Measurements from ENCODE around the gene VPS4A. TPM values are rescaled to one million over a fixed set of nuclear protein-coding genes. Genes with fewer than 3 reads are reported as not detected.
A peak's percentile ranks its signal among the peaks of the same experiment; 100 is the strongest.

VPS4A gene
- total RNA-seq, 3 donors from 2014 or later: 31.3 to 43.8 (median 32.4) TPM

- no peaks in the 10 kb centered on the region for H3K27me3 ChIP-seq
- H3K4me1 ChIP-seq: no peaks in the 10 kb centered on the region
- DNase-seq (ENCODE audit: low spot score in 2 of 2): no peak
- H3K27ac ChIP-seq: no peak overlapping the region
- intact Hi-C loops (cut with DNase I; ENCODE audit: low total_unique reads): no loop called here
- no peak overlapping the region for H3K4me3 ChIP-seq
- peaks cover 5% of the 10 kb centered on the region for H3K36me3 ChIP-seq
- H3K9me3 ChIP-seq: no peaks in the 10 kb centered on the region
- TF ChIP-seq POLR2A (IDR thresholded peaks at IDR 0.05): no peak
- no peak for TF ChIP-seq POLR2AphosphoS5 (IDR thresholded peaks at IDR 0.05)
- TF ChIP-seq, protein P1, sequence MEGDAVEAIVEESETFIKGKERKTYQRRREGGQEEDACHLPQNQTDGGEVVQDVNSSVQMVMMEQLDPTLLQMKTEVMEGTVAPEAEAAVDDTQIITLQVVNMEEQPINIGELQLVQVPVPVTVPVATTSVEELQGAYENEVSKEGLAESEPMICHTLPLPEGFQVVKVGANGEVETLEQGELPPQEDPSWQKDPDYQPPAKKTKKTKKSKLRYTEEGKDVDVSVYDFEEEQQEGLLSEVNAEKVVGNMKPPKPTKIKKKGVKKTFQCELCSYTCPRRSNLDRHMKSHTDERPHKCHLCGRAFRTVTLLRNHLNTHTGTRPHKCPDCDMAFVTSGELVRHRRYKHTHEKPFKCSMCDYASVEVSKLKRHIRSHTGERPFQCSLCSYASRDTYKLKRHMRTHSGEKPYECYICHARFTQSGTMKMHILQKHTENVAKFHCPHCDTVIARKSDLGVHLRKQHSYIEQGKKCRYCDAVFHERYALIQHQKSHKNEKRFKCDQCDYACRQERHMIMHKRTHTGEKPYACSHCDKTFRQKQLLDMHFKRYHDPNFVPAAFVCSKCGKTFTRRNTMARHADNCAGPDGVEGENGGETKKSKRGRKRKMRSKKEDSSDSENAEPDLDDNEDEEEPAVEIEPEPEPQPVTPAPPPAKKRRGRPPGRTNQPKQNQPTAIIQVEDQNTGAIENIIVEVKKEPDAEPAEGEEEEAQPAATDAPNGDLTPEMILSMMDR (IDR thresholded peaks at IDR 0.05): no peak
Observed at GRCh38 chr16:69273009-69273408, 38.1 kb upstream of the VPS4A start.

GRCh38 chr16:69274699-69275235 is 36.4 kb upstream of the VPS4A start:
- Histone ChIP-seq H3K9me3 (no peaks in the 10 kb centered on the region), H3K27ac (peak overlapping the region in 1 of 2 donors; percentile 70), H3K4me1 (no peaks in the 10 kb centered on the region), H3K4me3 (no peak overlapping the region), H3K36me3 (peaks cover 5% of the 10 kb centered on the region), H3K27me3 (no peaks in the 10 kb centered on the region)
- no peak for TF ChIP-seq POLR2AphosphoS5 (IDR thresholded peaks at IDR 0.05)
- TF ChIP-seq, protein P1 (IDR thresholded peaks at IDR 0.05): no peak
- no peak for TF ChIP-seq POLR2A (IDR thresholded peaks at IDR 0.05)
- intact Hi-C loops (cut with DNase I; ENCODE audit: low total_unique reads): no loop called here
- DNase-seq (ENCODE audit: low spot score in 2 of 2): no peak

- Histone ChIP-seq H3K4me3 (no peak overlapping the region), H3K4me1 (no peaks in the 10 kb centered on the region), H3K27ac (peak overlapping the region in 1 of 2 donors; percentile 10), H3K36me3 (no peaks in the 10 kb centered on the region), H3K27me3 (no peaks in the 10 kb centered on the region), H3K9me3 (no peaks in the 10 kb centered on the region)
- intact Hi-C loops (cut with DNase I; ENCODE audit: low total_unique reads): no loop called here
- TF ChIP-seq POLR2AphosphoS5 (IDR thresholded peaks at IDR 0.05) (peak; percentile 22 to 76 (median 42)), POLR2A (IDR thresholded peaks at IDR 0.05) (no peak)
- peak in 1 of 2 donors; percentile 32 for DNase-seq (ENCODE audit: low spot score in 2 of 2)
Observed at GRCh38 chr16:69276148-69277115, 34.7 kb upstream of the VPS4A start.

GRCh38 chr16:69277413-69277812 is 33.7 kb upstream of the VPS4A start:
- no peaks in the 10 kb centered on the region for H3K9me3 ChIP-seq
- no peak overlapping the region for H3K4me3 ChIP-seq
- H3K4me1 ChIP-seq: no peaks in the 10 kb centered on the region
- DNase-seq (ENCODE audit: low spot score in 2 of 2): no peak
- H3K36me3 ChIP-seq: no peaks in the 10 kb centered on the region
- H3K27ac ChIP-seq: peak overlapping the region in 1 of 2 donors; percentile 38
- TF ChIP-seq, protein P1 (IDR thresholded peaks at IDR 0.05): no peak
- TF ChIP-seq POLR2AphosphoS5 (IDR thresholded peaks at IDR 0.05) (no peak), POLR2A (IDR thresholded peaks at IDR 0.05) (no peak)
- intact Hi-C loops (cut with DNase I; ENCODE audit: low total_unique reads): no loop called here
- H3K27me3 ChIP-seq: no peaks in the 10 kb centered on the region

DNA sequence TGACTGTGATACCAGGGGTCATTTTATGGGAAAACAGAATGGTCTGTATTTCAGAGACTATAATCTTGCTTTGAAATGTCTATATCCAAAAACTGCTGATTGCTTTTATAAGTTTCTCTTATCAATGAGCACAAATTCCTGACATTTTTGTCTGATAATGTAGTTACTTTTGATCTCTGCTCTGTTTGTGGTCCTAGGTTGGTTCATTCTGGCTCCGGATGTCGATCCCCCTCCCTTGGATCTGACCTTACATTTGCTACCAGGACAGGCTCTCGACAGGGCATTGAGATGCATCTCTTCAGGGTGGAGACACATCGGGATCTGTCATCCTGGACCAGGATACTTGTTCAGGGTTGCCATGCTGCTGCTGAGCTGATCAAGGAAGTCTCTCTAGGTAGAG is 27.3 kb upstream of the VPS4A start:
- TF ChIP-seq POLR2AphosphoS5 (IDR thresholded peaks at IDR 0.05) (no peak), POLR2A (IDR thresholded peaks at IDR 0.05) (no peak)
- TF ChIP-seq, protein P1 (IDR thresholded peaks at IDR 0.05): no peak
- intact Hi-C loops (cut with DNase I; ENCODE audit: low total_unique reads): no loop called here

More for the DNA sequence above, 27.3 kb upstream of the VPS4A start:
- H3K9me3 ChIP-seq: no peaks in the 10 kb centered on the region
- H3K4me1 ChIP-seq: no peaks in the 10 kb centered on the region
- DNase-seq (ENCODE audit: low spot score in 2 of 2): no peak
- no peaks in the 10 kb centered on the region for H3K27me3 ChIP-seq
- H3K36me3 ChIP-seq: no peaks in the 10 kb centered on the region
- H3K4me3 ChIP-seq: no peak overlapping the region
- H3K27ac ChIP-seq: no peak overlapping the region
